SH-SY5Y (cell line): Measurements from ENCODE around the gene POLR1A.

Experiments
- GATA2 ChIP-seq: IDR thresholded peaks from 2 replicates; pipeline ENCODE4 v1.6.1; 2011; ENCODE audit warnings: mild to moderate bottlenecking, low read depth, low read length
- GATA3 ChIP-seq: IDR thresholded peaks from 2 replicates; pipeline ENCODE4 v1.6.1; 2011; ENCODE audit warnings: low read depth, mild to moderate bottlenecking, low read length, moderate library complexity

GRCh38 chr2:85995648-85996529 lies 109.8 kb downstream of the POLR1A start:
- TF ChIP-seq GATA3 (no peak), GATA2 (no peak)
